Keratinocyte (primary cell): ENCODE measurements around the gene NXPH4. TPM values are rescaled to one million over a fixed set of nuclear protein-coding genes. Genes with fewer than 3 reads are reported as not detected.

Experiments used
- DNase-seq: peaks from one replicate; pipeline ENCODE4 v3.0.0-alpha.2; 2011; ENCODE audit warnings: low read depth, missing footprints, low spot score
- FAIRE-seq: peaks from 2 replicates; lab custom pipeline; 2011; peaks lifted over from hg19 to GRCh38; lab: Jason Lieb, UNC
- H2AFZ ChIP-seq: 2 replicates; pipeline ENCODE4 v1.6.0; 2012; ENCODE audit warnings: low read length, control low read depth, inconsistent platforms; ENCODE audit not compliant: control insufficient read depth
- H3K27ac ChIP-seq: 2 replicates; pipeline ENCODE4 v1.5.1; 2011; ENCODE audit warnings: low read length; ENCODE audit not compliant: control insufficient read depth, insufficient read depth
- H3K27me3 ChIP-seq: 3 replicates; pipeline ENCODE4 v1.6.0; 2011; ENCODE audit warnings: low read length; ENCODE audit not compliant: control insufficient read depth, insufficient read depth; ENCODE audit errors: extremely low read depth
- H3K36me3 ChIP-seq, 2 experiments: 2 replicates in 1 of 2; 3 replicates in 1 of 2; pipeline ENCODE4 v1.5.1; 2011; ENCODE audit warnings: low read length in 2 of 2, mild to moderate bottlenecking in 1 of 2; ENCODE audit not compliant: control insufficient read depth in 2 of 2, insufficient read depth in 2 of 2; ENCODE audit errors: extremely low read depth in 1 of 2
- H3K4me1 ChIP-seq: 3 replicates; pipeline ENCODE4 v1.5.1; 2011; ENCODE audit warnings: low read length; ENCODE audit not compliant: control insufficient read depth, insufficient read depth; ENCODE audit errors: extremely low read depth
- H3K4me2 ChIP-seq: 3 replicates; pipeline ENCODE4 v1.6.0; 2011; ENCODE audit warnings: low read depth, low read length; ENCODE audit not compliant: control insufficient read depth, insufficient read depth; ENCODE audit errors: extremely low read depth
- H3K4me3 ChIP-seq, 3 experiments: fragments of 200-600 bp in 1 of 3; sonication (generic) in 1 of 3; 2 replicates in 2 of 3; 3 replicates in 1 of 3; pipeline ENCODE4 v1.5.1; 2011 to 2016; ENCODE audit warnings: low read length in 3 of 3, mild to moderate bottlenecking in 3 of 3, control low read depth in 2 of 3, inconsistent platforms in 1 of 3, low read depth in 1 of 3, mixed read lengths in 1 of 3, mixed run types in 1 of 3, moderate library complexity in 1 of 3; ENCODE audit not compliant: control insufficient read depth in 2 of 3, insufficient read depth in 2 of 3; ENCODE audit errors: extremely low read depth in 1 of 3
- H3K79me2 ChIP-seq: 2 replicates; pipeline ENCODE4 v1.6.0; 2012; ENCODE audit warnings: low read length; ENCODE audit not compliant: control insufficient read depth, insufficient read depth
- H3K9ac ChIP-seq: 3 replicates; pipeline ENCODE4 v1.6.0; 2011; ENCODE audit warnings: low read length; ENCODE audit not compliant: control insufficient read depth, insufficient read depth; ENCODE audit errors: extremely low read depth
- H3K9me1 ChIP-seq: 3 replicates; pipeline ENCODE4 v1.6.0; 2011; ENCODE audit warnings: low read length; ENCODE audit not compliant: control insufficient read depth, insufficient read depth; ENCODE audit errors: extremely low read depth
- H3K9me3 ChIP-seq: 2 replicates; pipeline ENCODE4 v1.5.1; 2012; ENCODE audit warnings: low read depth, low read length; ENCODE audit not compliant: control insufficient read depth
- H4K20me1 ChIP-seq: 3 replicates; pipeline ENCODE4 v1.6.0; 2011; ENCODE audit warnings: low read length; ENCODE audit not compliant: control insufficient read depth, insufficient read depth; ENCODE audit errors: extremely low read depth
- CTCF ChIP-seq, 3 experiments: IDR thresholded peaks in 1 of 3; conservative IDR thresholded peaks in 1 of 3; optimal IDR thresholded peaks in 1 of 3; 2 replicates in 2 of 3; 3 replicates in 1 of 3; pipeline versions ENCODE3 to v1.5.1; 2011; ENCODE audit warnings: low read length in 3 of 3, mild to moderate bottlenecking in 3 of 3, moderate library complexity in 2 of 3, control low read depth in 1 of 3, inconsistent platforms in 1 of 3; ENCODE audit not compliant: insufficient read depth in 2 of 3; ENCODE audit errors: extremely low read depth in 1 of 3
- EZH2 ChIP-seq: IDR thresholded peaks from one replicate; pipeline ENCODE4 v1.6.1; 2012; ENCODE audit warnings: inconsistent platforms, mild to moderate bottlenecking, low read length, moderate library complexity
- dilution Hi-C: fragments of 300-500 bp; cut with MboI; formaldehyde crosslinking; loops from one replicate; pipeline ENCODE4 v1.7.0; 2020; ENCODE audit warnings: low sequenced_read_pairs; ENCODE audit not compliant: extremely low pct_ligation_motif_present
- polyA plus RNA-seq, 5 experiments: library from polyadenylated mRNA; depleted of rRNA in 3 of 5; stranded (reverse) in 3 of 5; stranded (forward) in 1 of 5; unstranded in 1 of 5; fragments of >200 nt; gene quantifications; 1 replicate in 1 of 5; 2 replicates in 3 of 5; 3 replicates in 1 of 5; pipeline versions ENCODE4 v1.2.1 to v1.2.3, GENCODE V29; 2011 to 2012; ENCODE audit warnings: missing spikeins in 2 of 5, low read depth in 1 of 5, low replicate concordance in 1 of 5

Gene NXPH4
- polyA plus RNA-seq, 1 donor (not counting 4 experiments of a cell fraction or from before 2014, with no cell fraction given) = 0.97 TPM

GRCh38 chr12:57175428-57176138 is 41.0 kb upstream of the NXPH4 start:
- Histone ChIP-seq H3K79me2 (no peaks in the 10 kb centered on the region), H3K36me3 (peaks cover 3 to 13% of the 10 kb centered on the region in 2 experiments), H4K20me1 (no peaks in the 10 kb centered on the region), H3K27ac (peak overlapping the region; percentile 41), H3K27me3 (no peaks in the 10 kb centered on the region), H3K9me1 (no peaks in the 10 kb centered on the region), H3K4me2 (peak overlapping the region; percentile 68), H3K9ac (peak overlapping the region; percentile 35), H3K4me1 (peaks cover 40% of the 10 kb centered on the region), H3K4me3 (peak overlapping the region in 1 of 3 experiments; percentile 13), H3K9me3 (no peaks in the 10 kb centered on the region), H2AFZ (peak overlapping the region; percentile 28)
- FAIRE-seq (peak; percentile 100), DNase-seq (peak; percentile 94)
- dilution Hi-C loops = no loop called here
- TF ChIP-seq EZH2 (no peak), CTCF (optimal IDR thresholded peaks at IDR 0.05 in 1 of 3, IDR thresholded peaks at IDR 0.05 in 1 of 3, conservative IDR thresholded peaks at IDR 0.05 in 1 of 3; ENCODE audit: extremely low read depth in 1 of 3, insufficient read depth in 2 of 3, low read length in 3 of 3) (peak in 2 of 3 experiments; percentile 93 to 95)

DNA sequence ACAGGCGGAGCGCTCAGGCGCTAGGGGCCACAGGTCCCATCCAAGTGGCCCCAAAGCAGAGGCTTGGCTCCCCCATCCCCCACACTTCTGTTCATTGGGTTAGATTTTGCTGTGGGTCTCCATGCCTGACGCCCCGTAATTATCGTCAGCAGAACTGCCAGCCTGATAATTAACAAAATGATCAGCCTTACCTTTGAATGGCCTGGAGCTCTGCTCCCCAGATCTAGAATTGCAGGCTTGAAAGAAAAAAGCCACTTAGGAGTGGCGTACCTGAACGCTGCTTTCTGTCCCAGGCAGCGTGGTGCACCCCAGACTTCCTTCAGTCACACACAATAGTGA is 40.5 kb upstream of the NXPH4 start:
- H3K9ac ChIP-seq = peak overlapping the region; percentile 35
- no peaks in the 10 kb centered on the region for H3K9me1 ChIP-seq
- peaks cover 3 to 16% of the 10 kb centered on the region in 2 experiments for H3K36me3 ChIP-seq
- peaks cover 35% of the 10 kb centered on the region for H3K4me1 ChIP-seq
- no peaks in the 10 kb centered on the region for H3K27me3 ChIP-seq
- no peak overlapping the region for H3K27ac ChIP-seq
- peak overlapping the region; percentile 68 for H3K4me2 ChIP-seq
- TF ChIP-seq EZH2 (no peak), CTCF (optimal IDR thresholded peaks at IDR 0.05 in 1 of 3, IDR thresholded peaks at IDR 0.05 in 1 of 3, conservative IDR thresholded peaks at IDR 0.05 in 1 of 3; ENCODE audit: extremely low read depth in 1 of 3, insufficient read depth in 2 of 3, low read length in 3 of 3) (no peak)
- dilution Hi-C loops = no loop called here
- FAIRE-seq (no peak), DNase-seq (no peak)
- H2AFZ ChIP-seq = no peak overlapping the region
- no peaks in the 10 kb centered on the region for H3K9me3 ChIP-seq
- H4K20me1 ChIP-seq = no peaks in the 10 kb centered on the region
- H3K4me3 ChIP-seq = peak overlapping the region in 1 of 3 experiments; percentile 13
- no peaks in the 10 kb centered on the region for H3K79me2 ChIP-seq
